HG03095 (cell line): ENCODE data around the gene DCP2.

Experiments used
- ATAC-seq: cut with Tn5 transposase; IDR thresholded peaks from one replicate; pipeline ENCODE4 v1.9.1; 2021; ENCODE audit warnings: moderate library complexity; ENCODE audit not compliant: unreplicated experiment

DCP2 gene

DNA sequence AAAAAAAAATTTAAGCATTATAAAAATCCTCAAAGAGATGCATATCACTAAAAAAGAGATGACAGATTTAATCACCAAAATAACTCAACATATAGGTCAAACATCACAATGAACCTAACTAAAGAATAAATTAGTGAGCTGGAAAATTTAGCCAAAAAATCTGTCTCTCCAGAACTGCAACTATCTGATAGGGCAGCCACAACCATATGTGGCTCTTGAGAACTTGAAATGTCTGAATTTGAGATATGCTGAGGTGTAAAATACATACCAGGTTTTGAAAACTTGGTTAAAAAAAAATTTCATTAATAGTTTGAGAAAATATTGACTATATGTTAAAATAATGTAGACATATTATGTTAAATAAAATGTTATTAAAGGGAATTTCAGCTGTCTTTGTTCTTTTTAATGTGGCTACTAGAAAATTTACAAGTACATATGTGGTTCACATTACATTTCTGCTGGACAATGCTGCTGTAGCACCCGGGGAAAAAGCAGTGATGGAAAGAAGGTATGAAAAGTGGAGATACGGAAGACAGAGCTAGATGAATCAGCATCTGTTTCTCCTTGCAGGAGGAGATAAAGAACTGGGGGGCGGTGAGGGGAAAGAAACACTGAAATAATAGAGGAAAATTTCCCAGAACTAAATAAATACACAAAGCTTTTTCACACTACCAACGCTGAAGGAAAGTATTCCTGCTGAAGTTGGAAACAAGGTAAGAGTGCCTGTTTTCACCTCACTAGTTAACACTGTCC, 66.1 kb downstream of the DCP2 start:
- ATAC-seq = no peak

DNA sequence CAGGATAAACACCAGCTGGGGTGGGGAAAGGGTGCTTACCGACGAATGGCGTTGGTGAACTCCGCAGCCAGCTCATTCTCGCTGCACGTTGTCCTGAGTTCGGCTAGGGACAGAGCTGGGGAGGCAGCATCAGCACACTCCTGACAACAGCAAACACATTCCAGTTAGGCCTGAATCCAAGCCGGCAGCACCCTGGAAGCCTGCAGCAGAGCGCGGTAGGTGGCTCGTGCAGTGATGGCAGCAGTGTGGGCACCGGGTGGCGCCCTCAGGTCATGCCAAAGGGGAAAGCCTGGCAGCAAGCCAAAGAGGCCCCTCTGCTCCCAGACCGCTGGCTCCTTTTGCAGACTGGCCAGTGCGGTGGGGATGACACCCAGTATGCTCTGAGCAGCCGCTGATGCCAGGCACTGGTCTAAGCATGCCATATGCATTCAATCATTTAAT, 66.9 kb downstream of the DCP2 start:
- no peak for ATAC-seq

DNA sequence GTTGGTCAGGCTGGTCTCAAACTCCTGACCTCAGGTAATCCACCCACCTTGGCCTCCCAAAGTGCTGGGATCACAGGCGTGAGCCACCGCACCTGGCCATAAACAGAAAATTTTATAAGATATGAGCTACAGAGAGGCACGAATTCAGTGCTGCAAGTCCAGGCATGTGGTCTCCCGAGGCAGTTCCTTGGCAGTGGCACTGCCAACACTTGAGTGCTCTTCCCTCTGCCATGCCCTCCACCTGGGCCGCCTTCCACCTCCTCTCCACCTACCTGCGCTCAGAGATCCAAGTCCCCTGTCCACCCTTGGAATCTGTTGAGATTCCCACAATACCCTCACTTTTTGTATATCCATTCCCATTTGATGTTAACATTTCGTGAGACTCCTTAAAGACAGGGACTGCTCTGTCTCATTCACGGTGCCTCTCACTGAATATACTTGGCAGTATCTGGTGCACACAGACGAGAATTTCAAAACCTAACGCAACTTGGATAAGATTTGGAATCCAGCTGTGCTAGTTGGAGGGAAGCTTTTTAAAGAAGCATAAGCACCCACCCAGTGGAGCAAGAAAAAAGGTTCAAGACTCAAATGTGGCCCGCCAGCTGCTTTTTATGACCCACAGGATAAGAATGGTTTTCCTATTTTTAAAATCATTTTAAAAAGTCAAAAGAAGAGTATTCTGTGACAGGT, 68.3 kb downstream of the DCP2 start:
- no peak for ATAC-seq

DNA sequence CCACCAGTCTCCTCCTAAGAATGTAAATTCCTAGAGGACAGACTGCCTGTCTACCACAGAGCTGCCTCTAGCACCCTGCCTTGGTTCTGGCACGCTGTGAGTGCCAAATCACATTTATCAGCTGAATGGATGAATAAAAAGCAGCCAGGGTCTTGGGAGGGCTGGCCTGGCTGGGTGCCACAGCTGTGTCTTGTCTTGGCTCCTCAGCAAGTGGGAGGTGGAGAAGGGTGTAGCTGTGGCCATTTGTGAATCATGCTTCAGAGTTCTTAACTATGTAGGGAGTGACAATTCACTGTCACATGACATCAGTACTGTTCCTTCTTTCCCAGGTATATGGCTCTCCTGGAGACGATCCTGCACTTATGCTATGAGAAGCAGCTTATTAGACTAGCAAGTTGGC, 70.6 kb downstream of the DCP2 start:
- ATAC-seq = no peak

DNA sequence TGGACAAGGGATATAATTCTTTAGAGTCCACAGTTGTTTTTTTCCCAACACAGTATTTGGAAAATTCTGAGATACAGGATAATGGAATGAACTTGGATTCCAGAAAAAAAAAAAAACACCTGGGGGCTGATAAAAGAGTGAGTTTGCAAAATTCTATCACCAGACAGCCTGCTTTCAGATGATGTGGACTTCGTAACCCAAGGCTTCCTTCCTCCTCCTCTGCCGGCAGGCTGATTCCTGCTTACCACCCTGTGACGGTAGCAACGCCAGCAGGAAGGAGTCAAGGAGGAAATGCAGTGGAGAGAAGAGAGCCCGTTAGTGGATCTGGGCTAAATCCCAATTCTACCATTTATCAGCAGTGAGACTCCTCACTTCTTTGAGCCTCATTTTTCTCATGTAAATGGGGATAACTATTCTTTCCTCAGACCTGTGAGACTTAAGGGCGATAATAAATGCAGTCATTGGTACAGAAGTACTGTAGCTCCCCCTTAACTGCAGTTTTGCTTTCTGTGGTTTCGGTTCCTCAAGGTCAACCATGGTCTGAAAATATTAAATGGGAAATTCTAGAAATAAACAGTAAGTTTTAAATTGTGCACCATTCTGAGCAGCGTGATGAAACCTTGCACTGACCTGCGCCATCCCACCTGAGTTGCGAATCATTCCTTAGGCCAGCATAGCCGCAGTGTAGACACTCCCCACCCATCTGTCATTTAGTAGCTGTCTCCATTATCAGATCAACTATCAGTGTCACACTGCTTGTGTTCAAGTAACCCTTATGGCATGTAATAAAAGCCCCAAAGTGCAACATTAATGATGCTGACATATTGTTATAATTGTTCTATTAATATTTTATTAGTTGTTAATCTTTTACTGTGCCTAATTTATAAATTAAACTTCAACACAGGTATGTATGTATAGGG, 71.4 kb downstream of the DCP2 start:
- ATAC-seq = peak; percentile 76

DNA sequence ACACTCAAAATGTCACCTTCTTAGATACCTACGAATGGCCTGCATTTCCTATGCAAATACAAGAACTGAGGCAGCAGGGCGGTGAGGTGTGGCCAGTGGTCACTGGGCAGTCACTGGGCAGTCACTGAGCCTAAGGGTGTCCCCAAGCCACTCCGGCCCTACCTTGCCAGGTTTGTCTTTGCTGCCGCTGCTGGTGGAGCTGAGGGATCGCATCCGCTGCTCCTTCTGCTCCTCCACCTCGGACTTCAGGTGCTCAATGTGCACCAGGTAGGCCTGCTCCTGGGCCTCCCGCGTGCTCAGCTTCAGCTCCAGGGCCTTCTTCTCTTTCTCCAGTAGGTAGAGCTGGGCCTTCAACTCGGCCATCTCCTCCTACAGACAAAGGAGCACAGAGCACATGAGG, 72.3 kb downstream of the DCP2 start:
- no peak for ATAC-seq

DNA sequence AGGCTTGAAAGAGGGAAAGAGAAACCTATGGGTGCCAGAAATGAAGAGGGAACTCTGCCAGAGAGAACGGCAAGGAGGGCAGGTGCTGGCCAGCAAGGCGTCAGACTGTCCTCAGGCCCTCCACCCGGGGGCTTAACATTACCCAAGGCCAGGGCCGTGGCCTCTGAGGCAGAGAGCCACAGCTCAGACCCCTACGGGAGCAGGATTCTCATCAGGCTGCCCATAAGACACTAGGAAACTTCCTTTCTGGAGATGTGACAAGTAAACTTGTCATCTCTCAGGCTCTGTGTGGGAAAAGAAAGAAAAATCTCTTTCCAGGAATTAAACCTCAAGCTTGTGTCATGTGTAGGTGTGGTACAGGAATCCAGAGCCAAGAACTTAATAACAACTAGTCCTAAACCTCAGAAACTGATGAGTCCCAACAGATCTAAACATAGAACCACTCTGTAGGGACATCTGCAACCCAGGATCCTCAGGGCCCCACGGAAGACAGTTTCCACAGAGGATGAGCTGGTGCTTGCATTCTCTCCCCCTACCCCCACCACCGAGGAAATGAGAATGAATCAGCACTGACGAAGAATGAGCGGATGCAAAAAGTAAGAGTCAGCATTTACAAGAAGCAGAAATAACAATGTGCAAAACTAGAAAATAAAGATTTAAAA, 74.3 kb downstream of the DCP2 start:
- no peak for ATAC-seq

DNA sequence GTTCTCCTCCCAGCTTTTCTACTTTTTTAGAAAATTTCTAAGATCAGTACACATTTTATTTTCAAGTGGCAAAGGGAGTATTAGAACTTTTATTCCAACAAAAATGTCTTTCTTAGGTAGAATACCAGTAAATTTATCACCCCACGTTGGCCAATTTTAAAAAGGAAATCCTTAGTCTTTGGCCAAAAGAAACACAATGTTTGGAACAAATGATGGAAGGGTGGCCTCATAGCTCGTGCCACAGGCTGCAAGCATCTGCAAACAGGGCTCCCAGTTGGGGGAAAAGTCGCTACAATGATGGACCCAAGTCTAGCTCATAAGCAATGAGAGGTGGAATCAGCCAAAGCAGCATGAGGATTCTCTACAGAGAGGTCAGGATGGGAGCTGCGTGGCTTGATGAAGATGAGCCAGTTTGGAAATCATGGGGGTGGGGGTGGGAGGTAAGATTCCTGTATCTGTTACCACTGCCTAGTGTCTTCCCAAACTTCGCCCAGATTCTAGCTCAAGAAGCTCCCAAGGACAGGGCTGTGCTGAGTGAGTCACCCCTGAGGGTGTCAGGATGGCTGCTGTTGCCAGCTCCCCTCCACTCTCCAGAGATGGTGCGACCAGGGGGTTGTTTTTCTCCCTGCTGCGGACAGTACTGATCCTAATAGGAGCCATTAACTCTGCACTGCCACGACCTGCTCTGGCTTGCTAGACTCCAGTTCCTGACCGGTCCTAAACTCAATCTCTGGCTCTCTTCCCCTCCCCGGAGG, 75.6 kb downstream of the DCP2 start:
- no peak for ATAC-seq

DNA sequence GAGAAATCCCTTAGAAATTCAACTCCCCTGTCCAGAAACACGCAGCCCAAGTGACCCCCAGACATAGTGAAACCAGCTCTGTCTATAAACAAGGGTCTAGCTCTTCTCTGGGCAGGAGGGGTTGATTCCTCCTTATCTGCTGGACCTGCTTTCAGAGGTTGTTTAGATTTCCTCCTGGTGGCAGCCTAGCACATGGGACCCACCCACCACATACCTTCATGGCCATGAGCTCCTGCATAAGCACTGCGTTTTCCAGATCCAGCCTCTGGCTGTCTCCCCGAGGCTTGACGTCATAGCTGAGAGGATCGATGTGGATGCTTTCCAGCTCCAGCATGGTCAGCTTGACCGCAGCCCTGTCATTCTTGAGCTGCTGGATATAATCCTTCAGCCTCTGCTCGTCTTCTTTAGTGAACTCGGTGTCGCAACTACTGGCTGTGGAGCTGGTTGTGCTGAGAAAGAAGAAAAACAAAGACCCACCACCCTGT, 77.0 kb downstream of the DCP2 start:
- ATAC-seq = no peak

DNA sequence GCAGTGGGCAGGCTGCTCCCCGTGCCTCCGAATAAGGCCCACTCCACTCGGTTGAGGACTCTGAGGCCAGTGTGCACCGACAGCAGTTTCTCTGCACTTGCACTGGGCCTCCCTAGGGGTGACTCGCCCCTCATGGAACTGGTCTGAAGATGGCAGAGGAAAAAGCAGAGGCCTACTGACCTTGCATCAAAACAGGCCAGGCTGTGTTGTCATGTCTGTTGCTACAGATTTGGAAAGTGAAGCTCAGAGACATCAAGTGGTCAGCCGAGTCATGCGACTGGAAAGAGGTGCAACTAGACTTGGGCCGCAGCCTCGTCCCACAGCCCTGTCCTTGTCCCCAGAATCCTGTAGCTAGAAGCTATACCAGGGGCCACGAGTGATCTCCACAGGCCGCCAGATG, 78.3 kb downstream of the DCP2 start:
- ATAC-seq = no peak

DNA sequence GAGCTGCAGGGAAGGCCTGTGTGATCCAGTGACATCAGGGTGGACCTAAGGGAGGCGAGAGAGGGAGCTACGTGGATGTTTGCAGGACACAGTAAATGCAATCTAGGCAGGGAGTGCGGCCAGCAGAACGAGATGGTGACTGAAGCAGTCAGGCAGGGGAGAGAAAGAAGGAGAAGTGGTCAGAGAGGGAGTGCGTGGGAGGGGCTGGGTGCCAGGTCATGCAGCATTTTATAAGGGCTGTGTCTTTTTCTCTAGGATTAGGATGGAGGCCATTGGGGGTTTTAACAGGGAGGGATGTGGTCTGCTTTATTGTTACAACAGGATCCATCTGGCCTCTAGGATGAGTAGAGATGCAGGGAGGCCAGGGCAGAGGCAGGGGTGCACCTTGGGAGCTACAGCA, 80.4 kb downstream of the DCP2 start:
- no peak for ATAC-seq

DNA sequence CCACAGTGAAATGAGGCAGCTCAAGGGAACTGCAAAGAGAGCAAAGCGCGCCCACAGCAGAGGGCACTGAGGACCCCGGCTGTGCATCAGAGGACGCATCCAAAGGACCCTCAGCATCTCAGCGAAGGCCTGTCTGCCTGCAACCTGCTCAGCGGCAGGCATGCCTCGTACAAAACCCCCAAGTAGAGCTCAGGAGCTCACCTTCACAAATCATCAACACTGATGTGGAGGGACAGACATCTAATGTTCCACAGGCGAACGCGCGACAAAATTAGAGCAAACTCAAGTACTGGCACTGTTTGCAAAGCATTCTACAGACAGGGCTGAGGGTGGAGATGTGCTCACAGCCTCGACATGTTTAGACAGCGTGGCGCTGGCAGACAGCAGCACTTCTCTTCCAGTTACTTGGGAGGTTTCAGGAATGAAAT, 81.0 kb downstream of the DCP2 start:
- ATAC-seq = no peak

DNA sequence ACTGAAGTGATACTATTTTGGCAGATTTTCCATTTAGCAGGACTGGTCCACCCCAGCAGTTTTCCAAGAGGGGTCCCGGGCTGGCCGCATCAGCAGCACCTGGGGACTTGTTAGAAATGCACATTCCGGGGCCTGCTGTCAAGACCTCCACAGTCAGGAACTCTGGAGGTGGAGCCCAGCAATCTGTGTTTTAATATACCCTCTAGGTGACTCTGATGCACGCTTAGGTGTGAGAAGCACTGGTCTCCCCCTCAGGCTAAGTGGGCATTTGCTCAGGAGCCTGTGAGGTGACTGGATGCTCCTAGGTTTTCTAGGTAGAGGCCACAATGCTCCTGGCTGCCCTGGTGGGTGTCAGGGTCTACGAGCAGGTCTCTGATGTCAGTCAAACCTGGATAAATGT, 81.7 kb downstream of the DCP2 start:
- no peak for ATAC-seq

DNA sequence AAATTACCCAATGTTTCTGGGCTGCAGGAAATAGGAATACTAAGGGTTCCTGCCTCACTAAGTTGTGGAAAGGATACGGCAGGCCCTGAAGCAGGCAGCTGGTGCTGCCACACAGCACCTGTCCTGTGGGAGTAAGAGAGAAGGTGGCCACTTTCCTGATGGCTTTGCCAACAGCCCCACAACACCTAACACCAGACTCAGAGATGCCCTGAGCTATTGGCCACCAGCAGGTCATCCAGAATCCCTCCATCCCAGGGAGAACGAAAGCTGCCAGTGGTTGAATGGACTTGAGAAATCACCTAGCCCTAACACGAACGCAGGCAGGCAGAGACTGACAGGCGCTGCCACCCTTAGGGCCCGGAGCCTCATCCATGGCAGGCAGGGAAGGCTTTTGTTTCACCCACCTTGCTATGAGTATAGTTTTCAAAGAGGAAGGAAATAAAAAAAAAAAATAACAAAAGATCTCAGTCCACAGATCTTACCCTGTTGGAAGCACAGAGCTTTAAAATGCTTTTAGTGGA, 82.2 kb downstream of the DCP2 start:
- no peak for ATAC-seq

DNA sequence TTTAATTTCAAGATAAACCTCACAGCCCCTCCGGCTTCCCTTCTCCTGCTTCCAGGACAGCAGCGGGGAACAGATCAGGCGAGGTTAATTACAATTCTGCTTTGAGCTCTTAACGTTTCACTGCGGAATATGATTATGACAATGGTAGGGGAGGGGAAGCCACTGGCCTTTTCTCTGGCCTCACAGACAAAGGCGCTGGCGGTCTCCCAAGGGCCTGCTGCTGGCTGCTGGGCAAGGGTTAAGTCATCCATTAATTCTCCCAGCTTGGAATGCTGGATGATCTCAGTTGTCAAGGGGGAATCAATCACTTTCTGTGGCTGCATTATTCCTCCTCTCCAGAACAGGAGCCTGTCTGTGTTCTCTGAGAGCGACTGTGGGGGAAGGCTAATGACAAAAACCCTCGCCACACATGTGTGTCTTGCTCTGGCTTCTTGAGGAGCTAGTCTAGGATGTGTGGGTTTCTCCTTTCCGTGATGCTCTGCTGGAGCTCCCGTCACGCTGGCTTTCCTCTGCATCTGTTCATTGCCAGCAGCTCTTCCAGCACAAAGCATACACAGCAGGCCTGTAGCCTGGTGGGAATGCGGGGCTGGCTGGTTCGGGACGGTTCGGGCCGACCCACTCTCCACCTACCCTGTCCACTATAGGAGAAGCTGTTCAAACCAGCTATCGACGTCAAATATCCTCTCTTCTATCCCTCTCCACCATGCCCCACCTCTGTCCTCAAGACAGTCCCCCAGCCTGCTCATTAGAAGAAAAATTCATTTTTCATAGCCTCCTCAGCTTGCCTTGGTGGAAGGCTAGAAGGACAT, 82.8 kb downstream of the DCP2 start:
- no peak for ATAC-seq

DNA sequence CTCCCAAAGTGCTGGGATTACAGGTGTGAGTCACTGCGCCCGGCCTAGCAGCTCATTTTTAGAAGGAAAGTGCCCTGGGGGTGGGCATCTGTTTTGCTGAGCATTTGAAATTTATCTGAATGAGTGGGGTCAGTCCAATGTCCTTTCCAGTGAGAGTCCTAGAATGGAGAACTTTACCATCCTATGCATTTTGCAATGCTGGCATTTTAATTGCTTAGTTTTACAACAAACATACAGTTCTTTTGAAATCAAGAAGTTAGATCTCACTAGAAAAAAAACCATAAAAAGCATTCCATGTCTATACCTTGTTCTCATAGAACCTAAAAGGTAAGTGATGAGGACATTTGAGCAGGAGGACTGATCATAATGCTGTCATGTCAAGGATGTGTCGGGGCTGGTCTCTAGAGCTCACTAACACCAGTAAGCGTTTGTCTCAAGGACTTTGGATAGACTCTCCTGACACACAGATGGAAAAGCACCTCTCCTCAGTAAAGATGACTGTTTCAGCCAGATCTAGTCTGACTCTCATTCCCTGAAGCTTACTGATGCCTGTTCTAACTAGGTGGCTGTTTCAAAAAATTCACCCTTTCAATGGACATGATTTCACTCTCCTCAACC, 83.9 kb downstream of the DCP2 start:
- no peak for ATAC-seq

DNA sequence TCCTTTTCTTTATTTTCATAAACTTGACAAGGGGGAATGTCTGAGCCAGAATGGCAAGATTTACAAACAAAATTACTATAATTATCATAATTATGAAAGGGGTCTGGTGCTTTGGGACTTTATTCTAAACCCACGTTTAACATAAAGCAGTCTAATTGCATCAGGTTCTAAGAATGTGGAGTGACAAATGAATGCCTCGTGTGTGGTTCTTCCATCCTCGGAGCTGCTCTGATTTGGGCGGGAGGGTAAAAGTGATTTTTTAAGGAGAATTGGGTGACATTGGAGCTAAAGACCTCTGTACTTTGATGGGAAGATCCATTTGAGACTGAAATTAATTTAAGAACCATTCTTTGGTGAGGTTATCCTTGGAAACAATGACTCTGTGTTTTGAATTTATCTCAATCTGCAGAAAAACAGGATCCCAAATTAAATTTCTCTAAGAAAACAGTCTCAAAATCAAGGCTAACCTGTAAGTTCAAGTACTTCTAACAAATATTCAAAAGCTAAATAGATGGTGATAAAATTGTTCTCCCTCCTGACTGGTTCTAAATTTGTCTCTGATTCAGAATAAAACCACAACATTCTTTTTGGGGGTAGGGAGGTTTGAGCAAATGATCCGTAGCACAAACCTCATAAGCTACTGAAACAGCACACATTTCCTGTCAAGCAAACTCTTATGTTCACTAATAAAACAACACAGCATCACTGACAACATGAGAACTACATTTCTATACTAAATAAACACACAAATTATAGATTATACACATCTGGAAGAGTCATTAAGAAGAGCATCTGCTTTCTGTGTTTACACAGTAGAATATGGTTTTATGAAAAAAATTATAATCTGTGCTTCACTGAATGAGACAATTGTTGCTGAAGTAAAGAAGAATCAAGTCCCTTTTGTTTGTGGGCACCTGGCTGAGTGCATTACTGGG, 85.5 kb downstream of the DCP2 start:
- ATAC-seq = no peak
